Right ventricle myocardium inferior (tissue), 1 donor: ENCODE measurements around the gene NAV1. TPM values are rescaled to one million over a fixed set of nuclear protein-coding genes. Genes with fewer than 3 reads are reported as not detected.
A peak's percentile ranks its signal among the peaks of the same experiment; 100 is the strongest.
"Not testable (repeated sequence)": the region's sequence is repeated elsewhere in the genome, so short reads cannot be mapped to it uniquely, and the experiment has no call there.

Experiments
- ATAC-seq: fragments of 200-7000 bp; cut with Tn5 transposase; one replicate; pipeline ENCODE4 v1.9.1; 2020; ENCODE audit warnings: mild to moderate bottlenecking, moderate library complexity
- DNase-seq: peaks from one replicate; pipeline ENCODE4 v3.0.0; 2021; ENCODE audit errors: missing footprints
- intact Hi-C: fragments of 100-400 bp; cut with DNase I; formaldehyde crosslinking; loops from one replicate; pipeline ENCODE4 v1.11.0; 2022
- total RNA-seq: library from RNA; stranded (reverse); fragmentation: NEBNext Ultra II Directional; extraction: Animal tissue kit (Norgen Biotek cat#: 25700); gene quantifications from one replicate; pipeline ENCODE4 v1.2.1, GENCODE V29; 2021
- donor health status: DM: no; HTN: yes; CAD: no; lungs with severe emphysema.

NAV1 gene
- total RNA-seq, 1 donor from 2014 or later, result 69.0 TPM

DNA sequence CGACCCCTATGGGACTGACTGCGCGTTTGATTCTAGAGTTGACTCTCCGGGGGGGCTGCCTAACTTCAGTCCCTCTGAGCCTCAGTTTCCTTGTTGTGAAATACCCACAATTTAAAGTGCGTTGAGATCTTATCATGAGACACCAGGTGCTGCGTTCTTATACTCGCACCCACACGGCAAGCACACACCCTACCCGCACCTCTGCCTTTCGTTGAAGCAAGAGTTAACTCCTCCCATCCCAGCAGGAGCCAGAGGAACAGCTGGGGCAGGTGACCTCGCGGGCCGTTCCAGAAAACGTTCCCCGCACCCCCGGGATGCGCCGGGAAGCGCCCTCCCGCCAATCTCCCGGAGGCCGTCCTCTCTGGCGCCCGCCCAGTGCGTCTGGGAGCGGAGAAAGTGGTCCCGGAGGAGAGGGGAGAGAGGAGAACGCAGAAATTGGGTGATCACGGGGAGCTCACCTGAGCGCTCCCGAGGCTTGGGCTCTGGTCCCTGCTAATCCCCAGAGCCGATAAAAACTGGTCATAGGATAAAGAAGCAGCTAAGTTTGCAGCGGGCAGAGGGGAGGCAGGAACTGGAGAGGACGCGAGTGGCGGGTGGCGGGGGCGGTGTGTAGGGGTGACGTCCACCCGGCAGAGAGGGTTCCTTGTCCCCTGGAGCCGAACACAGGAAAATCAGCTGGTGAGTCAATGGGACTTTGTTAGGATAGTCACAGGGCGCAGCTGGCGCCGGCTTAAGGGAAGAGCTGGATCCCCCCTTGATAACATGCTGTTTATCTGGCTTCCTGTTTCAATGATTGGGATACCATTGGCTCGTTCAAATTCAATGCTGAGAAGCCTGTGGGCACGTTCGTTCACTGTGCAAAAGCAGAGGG is 869 bp downstream of the NAV1 start:
- intact Hi-C loops, result loop anchor here (2.0 to 10.0 kb wide), 2 partner anchors 15 to 435 kb away; no protein-coding TSS in a partner anchor
- ATAC-seq, result peak; percentile 14
- DNase-seq, result no peak

DNA sequence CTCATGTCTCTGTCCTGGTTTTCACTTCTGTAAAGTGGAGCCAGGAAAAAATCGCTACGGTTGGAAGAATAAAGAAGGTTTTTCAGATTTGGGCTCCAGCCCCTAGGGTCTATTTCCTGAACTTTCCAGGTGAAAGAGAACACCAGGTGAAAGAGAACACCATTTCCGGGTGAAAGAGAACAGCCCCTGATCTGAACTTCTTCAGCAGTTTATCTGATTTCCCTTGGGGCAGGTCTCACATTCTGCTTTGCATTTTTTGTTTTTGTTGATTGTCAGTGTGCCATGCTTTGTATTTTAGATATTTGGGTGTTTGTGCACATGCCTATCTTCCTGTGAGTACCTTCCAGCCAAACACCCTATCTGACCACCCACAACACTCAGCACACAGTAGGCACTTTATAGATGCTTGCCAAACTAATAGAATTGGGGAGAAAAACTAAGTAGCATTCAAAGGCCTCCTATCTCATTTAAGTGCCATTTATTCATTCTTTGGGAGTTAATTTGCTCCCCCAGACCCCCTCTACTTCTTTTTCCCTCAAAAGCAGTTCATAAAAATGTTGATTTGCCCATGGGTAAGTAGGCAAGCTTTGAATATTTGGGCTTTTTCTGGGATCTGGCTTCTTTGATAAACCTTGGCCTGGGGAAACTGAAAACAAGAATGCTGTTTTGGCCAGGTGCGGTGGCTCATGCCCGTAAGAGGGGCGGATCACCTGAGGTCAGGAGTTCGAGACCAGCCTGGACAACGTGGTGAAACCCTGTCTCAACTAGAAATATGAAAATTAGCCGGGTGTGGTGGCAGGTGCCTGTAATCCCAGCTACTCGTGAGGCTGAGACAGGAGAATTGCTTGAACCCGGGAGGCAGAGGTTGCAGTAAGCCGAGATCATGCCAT is 2.2 kb downstream of the NAV1 start:
- no peak for ATAC-seq

DNA sequence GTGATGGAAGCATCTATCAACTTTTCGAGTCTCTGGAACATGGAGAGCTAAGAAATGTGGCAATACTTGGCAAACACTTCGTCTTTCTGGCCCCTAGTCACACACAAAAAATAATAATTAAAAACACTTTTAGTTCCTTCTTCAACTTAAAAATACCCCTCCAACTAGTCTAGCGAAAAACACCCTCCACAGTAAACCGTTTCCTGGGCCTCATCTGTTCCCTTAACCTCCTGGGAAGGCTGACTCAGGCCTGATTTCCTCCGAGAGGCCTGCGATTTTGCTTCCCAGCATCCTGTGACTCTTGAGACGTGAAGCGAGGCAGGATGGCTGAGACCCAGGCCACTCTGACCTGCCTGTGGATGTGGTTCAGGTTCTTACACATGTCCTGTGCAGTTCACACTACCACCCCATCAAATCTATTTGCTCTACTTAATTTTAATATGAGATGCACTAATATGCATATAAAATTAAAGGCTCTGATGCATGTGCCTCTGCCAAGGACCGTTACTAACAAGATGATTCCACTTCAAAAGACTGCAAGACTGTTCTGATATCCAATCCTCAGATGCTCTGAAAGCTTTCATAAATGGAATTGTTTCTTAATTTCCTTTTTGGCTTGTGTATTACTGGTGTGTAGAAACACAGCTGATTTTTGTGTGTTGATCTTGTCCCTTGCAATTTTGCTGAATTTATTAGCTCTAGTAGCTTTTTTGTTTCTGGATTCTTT is 3.5 kb downstream of the NAV1 start:
- no peak for DNase-seq
- intact Hi-C loops, result no loop called here
- ATAC-seq, result peak; percentile 34

More for the DNA sequence above, 2.2 kb downstream of the NAV1 start:
- no peak for DNase-seq
- intact Hi-C loops, result no loop called here

DNA sequence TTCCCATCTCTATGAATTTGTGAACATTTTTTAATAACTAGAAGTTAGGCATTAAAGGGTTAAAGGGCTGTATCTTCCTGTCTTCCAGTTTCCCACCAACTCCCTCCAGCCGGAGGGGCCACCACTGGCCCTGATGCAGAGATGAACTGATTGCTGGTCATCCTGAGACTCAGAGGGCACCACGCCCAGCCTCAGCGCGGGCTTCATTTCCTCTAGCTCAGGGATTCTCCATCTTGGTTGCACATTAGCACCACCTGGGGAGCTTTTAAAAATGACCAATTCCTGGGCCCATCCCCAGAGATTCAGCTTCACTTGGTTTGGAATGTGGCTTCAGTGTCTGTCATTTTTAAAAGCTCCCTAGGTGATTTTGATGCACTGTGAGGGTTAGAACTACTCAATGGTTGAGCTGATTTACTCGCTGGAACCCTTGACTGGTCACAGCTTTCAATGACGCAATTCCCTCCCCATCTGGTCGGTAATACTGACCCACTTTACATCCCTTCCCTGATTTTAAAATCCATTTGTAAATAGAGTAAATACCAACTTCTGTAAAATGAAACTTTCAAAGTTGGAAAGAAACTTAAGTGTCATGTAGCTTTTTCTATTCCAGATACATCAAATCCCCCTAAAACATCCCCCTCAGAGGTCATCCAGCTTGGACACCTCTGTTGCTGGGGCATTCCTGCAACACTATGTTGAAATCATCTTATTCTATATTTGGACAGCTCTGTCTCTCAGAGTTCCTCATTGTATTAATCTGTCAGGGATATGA is 5.1 kb downstream of the NAV1 start:
- no peak for DNase-seq
- no peak for ATAC-seq
- intact Hi-C loops, result no loop called here

DNA sequence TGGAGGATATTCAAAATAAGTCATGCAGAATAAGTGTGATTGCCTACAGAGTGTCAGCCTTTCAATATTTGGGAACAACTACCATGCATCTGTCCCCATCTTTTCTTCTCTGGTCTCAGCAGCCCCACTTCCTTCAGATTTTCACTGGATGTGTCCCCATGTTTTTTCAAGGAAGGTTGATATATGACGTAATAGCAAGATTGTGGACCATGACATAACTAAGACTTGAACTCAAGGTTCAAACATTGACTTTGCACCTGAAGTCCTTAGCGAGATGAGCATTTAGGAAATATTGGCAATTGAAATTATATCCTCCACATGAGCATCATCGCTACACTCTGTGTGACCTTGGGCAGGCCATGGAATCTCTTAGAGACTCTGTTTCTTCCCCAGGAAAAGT is 5.8 kb downstream of the NAV1 start:
- no peak for DNase-seq
- intact Hi-C loops, result no loop called here
- ATAC-seq, result no peak

DNA sequence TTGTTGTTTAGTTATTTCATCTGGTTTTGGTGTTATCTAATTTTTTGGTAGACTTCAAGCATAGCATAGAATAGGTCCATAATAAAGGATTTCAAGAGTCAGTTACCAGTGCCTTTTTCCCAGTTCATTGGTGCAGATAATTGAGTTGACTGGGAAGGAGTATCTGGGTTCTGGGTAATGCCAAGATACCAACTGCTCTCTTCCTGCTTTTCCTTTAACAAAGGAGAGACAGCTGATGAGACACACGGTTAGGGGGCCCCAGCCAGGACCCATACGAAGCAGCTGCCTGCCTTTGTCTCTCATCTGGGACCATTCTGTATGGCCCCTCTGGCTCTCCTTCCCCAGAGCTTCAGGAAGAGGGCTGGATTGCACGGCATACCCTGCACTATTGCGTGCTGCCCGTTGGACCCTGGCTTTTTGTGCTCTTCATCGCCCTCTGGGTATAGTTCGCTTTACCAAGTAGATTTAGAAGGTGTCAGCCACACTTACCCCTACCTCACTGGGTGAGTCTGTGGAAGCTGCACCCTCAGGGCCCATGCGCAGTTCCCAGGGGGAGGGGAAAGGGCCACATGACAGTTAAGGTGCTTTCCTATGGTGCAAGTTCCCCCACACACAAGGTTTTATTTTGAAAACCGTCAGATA is 7.0 kb downstream of the NAV1 start:
- ATAC-seq, result no peak
- intact Hi-C loops, result no loop called here
- DNase-seq, result no peak

DNA sequence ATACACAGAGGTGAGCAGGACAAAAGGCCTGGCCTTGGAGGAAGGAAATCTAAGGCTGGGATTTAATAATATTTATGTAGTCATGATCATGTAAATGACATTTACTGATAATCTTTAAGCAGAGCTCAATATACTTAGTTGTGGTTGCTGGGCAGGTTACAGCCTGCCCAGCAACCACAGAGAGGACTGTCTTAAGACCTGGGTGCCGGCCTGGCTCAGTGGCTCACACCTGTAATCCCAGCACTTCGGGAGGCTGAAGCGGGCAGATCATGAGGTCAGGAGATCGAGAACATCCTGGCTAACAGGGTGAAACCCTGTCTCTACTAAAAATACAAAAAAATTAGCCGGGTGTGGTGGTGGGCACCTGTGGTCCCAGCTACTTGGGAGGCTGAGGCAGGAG is 10.6 kb downstream of the NAV1 start:
- ATAC-seq, intact Hi-C loops: not testable (repeated sequence)

DNA sequence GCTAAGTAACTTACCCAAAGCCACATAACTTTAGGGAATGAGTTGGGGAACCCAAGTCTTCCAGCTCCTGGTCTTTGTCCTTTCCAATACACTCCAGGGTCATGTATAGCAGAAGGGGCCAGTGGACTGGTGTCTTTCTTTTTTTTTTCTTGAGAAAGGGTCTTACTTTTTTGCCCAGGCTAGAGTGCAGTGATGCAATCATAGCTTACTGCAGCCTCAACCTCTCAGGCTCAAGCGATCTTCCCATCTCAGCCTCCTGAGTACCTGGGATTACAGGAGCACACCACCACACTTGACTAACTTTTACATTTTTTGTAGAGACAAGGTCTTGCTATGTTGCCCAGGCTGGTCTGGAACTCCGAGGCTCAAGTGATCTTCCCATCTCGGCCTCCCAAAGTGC is 12.2 kb downstream of the NAV1 start:
- intact Hi-C loops, result no loop called here
- ATAC-seq, result no peak
- no peak for DNase-seq

More for the DNA sequence above, 10.6 kb downstream of the NAV1 start:
- not testable (repeated sequence) for DNase-seq

DNA sequence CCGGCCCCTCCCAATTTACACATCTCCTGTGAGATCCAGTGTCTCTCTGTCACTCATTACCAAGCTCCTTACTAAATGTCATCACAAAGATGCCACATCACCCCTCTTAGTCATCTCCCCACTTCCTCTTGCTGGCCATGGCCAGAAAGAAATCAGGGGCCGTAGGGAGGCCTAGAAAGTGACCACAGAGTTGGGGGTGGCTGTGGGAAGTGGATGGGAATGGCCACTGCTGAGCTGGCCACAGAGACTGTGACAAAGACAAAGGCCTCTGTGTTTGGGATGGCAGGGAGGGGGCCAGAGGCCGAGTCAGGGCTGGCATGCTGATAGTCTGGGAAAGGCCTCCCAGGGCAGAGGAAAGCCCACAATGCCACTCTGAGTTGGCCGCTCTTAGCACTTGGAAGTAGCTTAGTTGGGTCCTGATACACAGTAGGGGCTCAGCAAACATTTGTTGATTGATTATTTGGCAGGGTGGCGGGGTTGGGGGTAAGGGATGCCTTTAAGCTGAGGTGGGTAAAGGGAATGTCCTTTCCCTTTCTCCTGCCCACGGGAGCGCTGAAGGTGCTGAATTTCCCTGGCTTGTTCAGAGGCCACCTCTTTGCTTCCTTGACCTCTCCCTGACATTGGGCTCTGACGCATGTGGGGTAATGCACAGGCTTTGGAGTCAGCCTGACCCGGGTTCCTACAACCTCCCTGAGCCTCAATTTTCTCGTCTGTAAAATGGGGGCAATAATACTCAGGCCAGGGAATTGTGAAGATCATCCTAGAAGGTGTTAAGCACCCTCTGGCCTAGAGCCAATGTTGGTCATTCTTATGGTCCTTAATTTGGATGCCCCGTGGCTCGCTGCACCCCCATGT is 13.2 kb downstream of the NAV1 start:
- no peak for ATAC-seq
- intact Hi-C loops, result no loop called here
- DNase-seq, result no peak

DNA sequence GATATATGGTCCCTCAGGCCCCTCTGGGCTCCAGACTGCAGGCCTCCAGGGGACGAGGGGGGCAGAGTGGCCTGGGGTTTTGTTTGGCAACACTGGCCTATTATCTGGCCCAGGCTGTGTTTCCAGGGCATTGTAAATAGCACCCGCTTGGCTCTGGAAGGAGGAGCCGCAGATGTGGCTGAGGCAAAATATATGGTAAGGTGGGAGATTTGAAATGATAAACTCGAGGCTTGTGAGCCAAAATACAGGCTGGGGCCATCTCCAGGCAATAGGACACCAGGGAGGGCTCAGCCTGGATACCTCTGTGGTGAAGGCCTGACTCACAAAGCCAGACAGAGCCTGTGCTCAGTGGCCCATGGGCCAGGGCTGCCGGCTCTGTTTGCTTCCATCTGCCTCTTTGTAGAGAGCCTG is 14.0 kb downstream of the NAV1 start:
- ATAC-seq (no peak), DNase-seq (no peak)
- intact Hi-C loops, result no loop called here

DNA sequence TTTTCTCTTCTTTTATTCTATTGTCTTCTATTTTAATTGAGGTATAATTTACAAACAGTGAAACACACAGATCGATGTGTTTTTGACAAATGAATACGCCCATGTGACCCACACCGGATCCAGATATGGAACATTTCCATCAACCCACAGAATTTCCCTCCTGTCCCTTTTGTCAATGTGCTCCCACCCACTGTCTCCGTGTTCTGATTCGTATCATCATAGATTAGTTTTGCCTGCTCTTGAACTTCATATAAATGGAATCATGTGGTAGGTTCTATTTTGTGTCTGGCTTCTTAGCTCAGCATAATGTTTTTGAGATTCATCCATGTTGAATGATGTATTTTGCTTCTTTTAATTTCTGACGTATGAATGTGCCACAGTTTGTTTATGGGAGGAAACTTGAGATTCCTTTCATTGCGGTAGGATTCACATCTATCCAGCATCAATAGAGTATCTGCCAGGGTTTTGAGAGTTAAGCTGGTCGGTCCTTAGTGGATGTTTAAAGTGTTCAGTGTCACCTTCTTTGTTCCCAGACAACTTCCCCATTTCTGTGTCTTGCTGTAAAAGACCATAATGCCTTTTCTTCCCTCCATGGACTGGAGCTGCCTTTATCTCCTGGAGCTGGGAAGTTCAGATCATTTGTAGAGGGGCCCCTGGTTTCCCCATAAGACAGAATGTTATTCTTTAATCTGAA is 14.7 kb downstream of the NAV1 start:
- ATAC-seq, result no peak
- intact Hi-C loops, result loop anchor here (2.0 kb wide), 1 partner anchor 15 kb away; the partner anchor contains the start of gene NAV1
- no peak for DNase-seq

DNA sequence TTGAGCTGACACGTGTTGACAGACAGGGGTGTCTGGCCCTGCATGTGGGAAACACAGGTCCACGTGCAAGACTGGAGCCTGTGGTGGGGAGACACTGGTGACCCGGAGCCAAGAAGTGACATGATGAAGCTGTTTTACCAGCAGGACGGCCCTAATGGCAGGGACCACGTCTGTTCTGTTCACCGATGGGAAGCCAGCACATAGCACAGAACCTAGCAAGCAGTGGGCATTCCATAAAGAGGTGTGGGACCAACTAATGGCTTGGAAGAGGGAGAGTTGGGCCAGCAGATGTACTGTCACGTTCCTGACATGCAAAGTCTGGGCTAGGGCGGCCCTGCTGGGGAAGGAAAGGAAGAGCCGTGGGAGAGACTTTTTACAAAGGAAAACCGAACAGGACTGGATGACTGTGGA is 15.3 kb downstream of the NAV1 start:
- ATAC-seq (peak; percentile 62), DNase-seq (no peak)
- intact Hi-C loops, result loop anchor here (2.0 kb wide), 1 partner anchor 15 kb away; the partner anchor contains the start of gene NAV1

DNA sequence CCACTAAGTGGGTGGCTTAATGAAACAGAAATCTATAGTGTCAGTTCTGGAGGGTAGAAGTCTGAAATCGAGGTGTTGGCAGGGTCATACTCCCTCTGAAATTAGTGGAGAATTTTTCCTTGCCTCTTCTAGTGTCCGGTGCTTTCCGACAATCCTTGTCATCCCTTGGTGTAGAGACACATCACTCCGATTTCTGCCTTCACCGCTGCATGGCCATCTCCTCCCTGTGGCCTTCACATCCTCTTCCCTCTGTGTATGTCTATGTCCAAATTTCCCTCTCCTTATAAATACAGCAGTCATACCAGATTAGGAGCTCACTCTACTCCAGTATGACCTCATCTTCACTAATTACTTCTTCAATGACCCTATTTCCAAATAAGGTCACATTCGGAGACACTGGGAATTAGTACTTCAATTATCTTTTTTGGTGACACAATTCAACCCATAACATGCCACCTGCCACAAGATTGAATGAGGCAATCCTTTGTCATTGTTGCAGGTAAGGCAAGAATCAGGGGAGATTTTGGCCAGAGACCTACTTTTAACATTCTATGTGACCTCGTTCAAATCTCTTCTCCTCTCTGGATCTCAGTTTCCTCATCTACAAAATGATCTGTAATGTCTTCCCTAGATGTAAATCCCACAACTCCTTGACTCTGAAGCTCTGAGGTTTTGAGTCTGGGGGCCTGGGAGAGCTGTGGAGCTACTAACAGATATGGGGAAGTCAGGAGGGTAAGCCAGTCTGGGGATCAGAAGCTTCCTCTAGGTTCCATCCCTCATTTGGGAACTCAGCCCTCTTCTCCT is 16.1 kb downstream of the NAV1 start:
- ATAC-seq, result no peak
- DNase-seq, result no peak
- intact Hi-C loops, result loop anchor here (2.0 kb wide), 1 partner anchor 16 kb away; the partner anchor contains the start of gene NAV1

DNA sequence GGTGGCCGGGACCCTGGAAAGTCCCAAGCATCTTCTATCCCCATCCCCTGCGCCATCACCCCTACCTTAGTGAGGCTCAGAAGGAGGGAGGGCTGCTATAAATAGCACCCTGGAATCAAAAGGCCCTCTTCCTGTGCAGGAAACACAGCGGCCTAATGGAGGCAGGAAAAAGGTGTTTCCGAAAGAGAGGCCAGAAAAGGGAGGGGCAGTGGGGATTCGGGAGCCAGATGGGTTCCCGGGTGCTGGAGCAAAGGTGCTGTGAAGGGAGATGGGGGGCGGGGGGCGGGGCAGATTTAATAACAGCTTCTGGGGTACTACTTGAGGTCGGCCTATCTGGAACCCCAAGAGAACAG is 16.6 kb downstream of the NAV1 start:
- DNase-seq, result no peak
- intact Hi-C loops, result loop anchor here (2.0 kb wide), 1 partner anchor 17 kb away; the partner anchor contains the start of gene NAV1
- no peak for ATAC-seq

DNA sequence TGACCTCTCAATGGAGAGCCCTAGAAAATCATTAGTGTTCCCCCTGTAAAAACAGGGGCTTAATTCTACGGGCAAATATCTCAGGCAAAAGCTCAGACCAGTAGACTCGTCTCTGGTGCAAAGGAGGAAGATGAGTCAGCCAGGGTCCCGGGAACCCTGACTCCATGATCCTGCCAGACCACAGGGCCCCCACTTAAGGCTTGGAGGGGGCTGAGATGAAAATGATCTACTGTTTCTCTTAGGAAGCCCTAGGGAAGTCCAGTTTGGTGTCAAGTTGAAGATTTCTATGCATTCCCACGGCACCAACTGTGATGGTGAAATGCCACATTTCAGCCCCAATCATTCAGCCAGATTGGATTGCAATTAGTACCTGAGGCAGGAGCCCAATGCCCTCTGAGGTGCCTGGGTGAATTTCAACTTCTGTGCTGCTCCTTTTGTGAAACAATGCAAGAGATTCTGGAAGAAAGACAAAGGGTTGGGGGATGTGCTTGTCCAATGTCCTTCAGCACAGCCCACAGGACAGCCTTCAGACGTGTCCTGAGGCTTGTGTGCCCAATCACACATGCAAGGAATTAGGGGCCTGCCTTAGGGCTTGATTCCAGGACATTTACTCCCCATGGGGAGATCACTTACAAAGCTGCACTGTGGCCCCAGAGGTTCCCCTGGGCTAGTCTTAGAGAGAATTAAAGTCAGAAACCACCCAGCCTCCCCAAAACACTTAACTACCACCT is 18.1 kb downstream of the NAV1 start:
- intact Hi-C loops, result no loop called here
- DNase-seq, result no peak
- no peak for ATAC-seq
